Loucy (cell line): ENCODE results near the gene KRTAP10-11.

ENCODE experiments used
- EZH2phosphoT487 ChIP-seq: fragments of 200-600 bp; IDR thresholded peaks from 2 replicates; pipeline ENCODE4 v1.6.1; 2018; ENCODE audit warnings: antibody characterized with exemption, mild to moderate bottlenecking, moderate library complexity, borderline replicate concordance
- TF ChIP-seq, protein P1 (sequence below): fragments of 200-600 bp; sonication (generic); conservative IDR thresholded peaks from 2 replicates; pipeline ENCODE4 v1.5.1; 2014; ENCODE audit warnings: mild to moderate bottlenecking, antibody characterized with exemption, low read length

DNA sequence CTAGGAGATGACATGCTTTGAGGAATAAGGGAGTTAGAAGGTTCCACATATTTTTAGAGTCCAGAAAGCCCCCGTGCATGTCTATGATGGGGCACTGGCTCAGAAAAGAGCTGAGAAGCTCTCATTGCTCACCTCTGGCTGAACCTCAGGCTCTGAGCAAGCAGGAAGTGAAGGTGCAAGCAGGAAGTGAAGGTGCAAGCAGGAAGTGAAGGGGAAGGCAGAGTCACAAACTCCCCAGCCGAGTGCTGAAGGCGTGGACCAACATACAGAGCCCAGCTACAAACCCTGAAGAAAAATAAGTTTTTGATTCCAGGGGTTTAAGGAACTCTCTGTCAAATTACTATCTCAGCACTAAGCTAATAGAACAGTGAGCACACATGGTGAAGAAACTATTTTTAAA lies 27.3 kb upstream of the KRTAP10-11 start:
- TF ChIP-seq, protein P1, sequence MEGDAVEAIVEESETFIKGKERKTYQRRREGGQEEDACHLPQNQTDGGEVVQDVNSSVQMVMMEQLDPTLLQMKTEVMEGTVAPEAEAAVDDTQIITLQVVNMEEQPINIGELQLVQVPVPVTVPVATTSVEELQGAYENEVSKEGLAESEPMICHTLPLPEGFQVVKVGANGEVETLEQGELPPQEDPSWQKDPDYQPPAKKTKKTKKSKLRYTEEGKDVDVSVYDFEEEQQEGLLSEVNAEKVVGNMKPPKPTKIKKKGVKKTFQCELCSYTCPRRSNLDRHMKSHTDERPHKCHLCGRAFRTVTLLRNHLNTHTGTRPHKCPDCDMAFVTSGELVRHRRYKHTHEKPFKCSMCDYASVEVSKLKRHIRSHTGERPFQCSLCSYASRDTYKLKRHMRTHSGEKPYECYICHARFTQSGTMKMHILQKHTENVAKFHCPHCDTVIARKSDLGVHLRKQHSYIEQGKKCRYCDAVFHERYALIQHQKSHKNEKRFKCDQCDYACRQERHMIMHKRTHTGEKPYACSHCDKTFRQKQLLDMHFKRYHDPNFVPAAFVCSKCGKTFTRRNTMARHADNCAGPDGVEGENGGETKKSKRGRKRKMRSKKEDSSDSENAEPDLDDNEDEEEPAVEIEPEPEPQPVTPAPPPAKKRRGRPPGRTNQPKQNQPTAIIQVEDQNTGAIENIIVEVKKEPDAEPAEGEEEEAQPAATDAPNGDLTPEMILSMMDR, result no peak
- no peak for TF ChIP-seq EZH2phosphoT487
